Esophagus (tissue), 2 donors: ENCODE measurements around the gene CENATAC. TPM values are rescaled to one million over a fixed set of nuclear protein-coding genes. Genes with fewer than 3 reads are reported as not detected.
A peak's percentile ranks its signal among the peaks of the same experiment; 100 is the strongest.
"Not testable (repeated sequence)": the region's sequence is repeated elsewhere in the genome, so short reads cannot be mapped to it uniquely, and the experiment has no call there.

Experiments
- H3K27ac ChIP-seq, 2 donors: one replicate each; pipeline ENCODE4 v1.5.1; 2013; ENCODE audit warnings: low read depth in 2 of 2, mild to moderate bottlenecking in 2 of 2, inconsistent platforms in 1 of 2, low read length in 1 of 2, moderate library complexity in 1 of 2
- H3K27me3 ChIP-seq, 2 donors: one replicate each; pipeline ENCODE4 v1.6.1; 2013; ENCODE audit warnings: low read length in 2 of 2, control low read depth in 1 of 2, mild to moderate bottlenecking in 1 of 2; ENCODE audit not compliant: insufficient read depth in 2 of 2, control insufficient read depth in 1 of 2
- H3K36me3 ChIP-seq, 2 donors: one replicate each; pipeline ENCODE4 v1.6.1; 2013; ENCODE audit warnings: low read length in 1 of 2; ENCODE audit not compliant: control insufficient read depth in 2 of 2, insufficient read depth in 2 of 2
- H3K4me1 ChIP-seq, 2 donors: one replicate each; pipeline ENCODE4 v1.6.1; 2013; ENCODE audit warnings: low read length in 1 of 2; ENCODE audit not compliant: control insufficient read depth in 2 of 2, insufficient read depth in 2 of 2
- H3K4me3 ChIP-seq, 2 donors: one replicate each; pipeline ENCODE4 v1.5.1; 2013; ENCODE audit warnings: low read length in 2 of 2, mild to moderate bottlenecking in 2 of 2, low read depth in 1 of 2, moderate library complexity in 1 of 2
- H3K9me3 ChIP-seq, 2 donors: one replicate each; pipeline ENCODE4 v1.6.1; 2013; ENCODE audit warnings: mild to moderate bottlenecking in 2 of 2, low read depth in 1 of 2, low read length in 1 of 2, moderate library complexity in 1 of 2; ENCODE audit not compliant: control insufficient read depth in 2 of 2, insufficient read depth in 1 of 2
- WGBS, 2 donors: extraction: QIAGEN DNeasy Blood & Tissue Kit; methylation state at CpG; one replicate each; pipeline ENCODE4 v1.1.7; 2013; 5-methylcytosine and 5-hydroxymethylcytosine counted together
- polyA plus RNA-seq, 2 donors: library from polyadenylated mRNA; stranded (reverse); fragments of 200-250 nt; gene quantifications; one replicate each; pipeline ENCODE4 v1.2.3, GENCODE V29; 2013
- donor health status: healthy with polysubstance abuse.
- donor health status: Bipolar disorder and iron deficiency.

The CENATAC gene
- polyA plus RNA-seq, 2 donors: 18.2 to 52.1 TPM

- no peak overlapping the region for H3K4me3 ChIP-seq
- H3K36me3 ChIP-seq: peaks cover 10 to 19% of the 10 kb centered on the region in 2 donors
- 92 to 94% methylated on average over 17 of the region's 17 CpGs for WGBS, 2 donors
Observed at GRCh38 chr11:119014209-119014924, 16.4 kb downstream of the CENATAC start.

GRCh38 chr11:119015054-119015611, 17.2 kb downstream of the CENATAC start:
- 61% methylated on average over 8 of the region's 8 CpGs for WGBS, 2 donors
- peaks cover 10 to 19% of the 10 kb centered on the region in 2 donors for H3K36me3 ChIP-seq
- H3K4me1 ChIP-seq: no peaks in the 10 kb centered on the region
- H3K4me3 ChIP-seq: no peak overlapping the region
- no peaks in the 10 kb centered on the region for H3K27me3 ChIP-seq
- no peaks in the 10 kb centered on the region for H3K9me3 ChIP-seq
- no peak overlapping the region for H3K27ac ChIP-seq

More at GRCh38 chr11:119014209-119014924, 16.4 kb downstream of the CENATAC start:
- no peaks in the 10 kb centered on the region for H3K9me3 ChIP-seq
- no peaks in the 10 kb centered on the region for H3K27me3 ChIP-seq
- no peak overlapping the region for H3K27ac ChIP-seq
- no peaks in the 10 kb centered on the region for H3K4me1 ChIP-seq

GRCh38 chr11:119016216-119017009, 18.5 kb downstream of the CENATAC start:
- WGBS, 2 donors: 63 to 69% methylated on average over 14 of the region's 14 CpGs
- H3K4me3 ChIP-seq: peak overlapping the region in 1 of 2 donors; percentile 100
- no peaks in the 10 kb centered on the region for H3K27me3 ChIP-seq
- no peaks in the 10 kb centered on the region for H3K4me1 ChIP-seq
- no peaks in the 10 kb centered on the region for H3K9me3 ChIP-seq
- peak overlapping the region in 1 of 2 donors; percentile 10 for H3K27ac ChIP-seq
- H3K36me3 ChIP-seq: peaks cover 10 to 14% of the 10 kb centered on the region in 2 donors

- peaks cover 10 to 12% of the 10 kb centered on the region in 2 donors for H3K36me3 ChIP-seq
- H3K27me3 ChIP-seq, H3K4me1 ChIP-seq, H3K9me3 ChIP-seq: not testable (repeated sequence)
- peak overlapping the region; percentile 90 to 100 for H3K4me3 ChIP-seq
- H3K27ac ChIP-seq: peak overlapping the region; percentile 24 to 66
- 1 to 2% methylated on average over 10 of the region's 10 CpGs for WGBS, 2 donors
Observed at GRCh38 chr11:119017377-119017776, 19.4 kb downstream of the CENATAC start.

- Histone ChIP-seq H3K36me3 (peaks cover 9 to 10% of the 10 kb centered on the region in 2 donors), H3K4me3 (peak within 1 kb of the TSS; percentile 90 to 100), H3K27ac (peak within 1 kb of the TSS; percentile 94 to 99), H3K27me3 (no peaks in the 10 kb centered on the region), H3K4me1 (no peaks in the 10 kb centered on the region), H3K9me3 (no peaks in the 10 kb centered on the region)
- 0% methylated on average over 61 to 63 of the region's 63 CpGs for WGBS, 2 donors
Observed at GRCh38 chr11:119018074-119018938, 20.4 kb downstream of the CENATAC start, which contains the start of the genes RPS25 and TRAPPC4. TSS of gene RPS25 (minus strand) at chr11:119018343. CDS start at chr11:119018284, 59 bp downstream. TSS of gene TRAPPC4 (plus strand) at chr11:119018766. CDS start at chr11:119018796, 30 bp downstream.

GRCh38 chr11:119019996-119020395, 22.1 kb downstream of the CENATAC start:
- no peaks in the 10 kb centered on the region for H3K9me3 ChIP-seq
- H3K4me1 ChIP-seq: no peaks in the 10 kb centered on the region
- no peak overlapping the region for H3K27ac ChIP-seq
- peak overlapping the region in 1 of 2 donors; percentile 100 for H3K4me3 ChIP-seq
- H3K27me3 ChIP-seq: no peaks in the 10 kb centered on the region
- WGBS, 2 donors: 35% methylated on average over 2 of the region's 2 CpGs
- peaks cover 10 to 17% of the 10 kb centered on the region in 2 donors for H3K36me3 ChIP-seq

GRCh38 chr11:119021631-119022030, 23.7 kb downstream of the CENATAC start:
- H3K27ac ChIP-seq: no peak overlapping the region
- H3K9me3 ChIP-seq: no peaks in the 10 kb centered on the region
- H3K4me3 ChIP-seq: no peak overlapping the region
- H3K4me1 ChIP-seq: no peaks in the 10 kb centered on the region
- H3K36me3 ChIP-seq: peaks cover 5 to 12% of the 10 kb centered on the region in 2 donors
- H3K27me3 ChIP-seq: no peaks in the 10 kb centered on the region
- WGBS, 2 donors: 85 to 88% methylated on average over 5 of the region's 5 CpGs

GRCh38 chr11:119023741-119024140, 25.8 kb downstream of the CENATAC start:
- Histone ChIP-seq H3K9me3 (no peaks in the 10 kb centered on the region), H3K36me3 (peaks cover 5 to 18% of the 10 kb centered on the region in 2 donors), H3K4me3 (no peak overlapping the region), H3K4me1 (peaks cover 0 to 1% of the 10 kb centered on the region in 2 donors), H3K27ac (no peak overlapping the region), H3K27me3 (no peaks in the 10 kb centered on the region)
